Stimulated activated CD4-positive, alpha-beta T cell treated with anti-CD3 and anti-CD28 coated beads, TNF-alpha, amount 100 ng/mL, for 4 hours (primary cell): Measurements from ENCODE around the gene AOX1.
"Not testable (repeated sequence)": the region's sequence is repeated elsewhere in the genome, so short reads cannot be mapped to it uniquely, and the experiment has no call there.

Experiments used
- DNase-seq, 3 experiments: peaks; one replicate each; pipeline ENCODE4 v3.0.0-alpha.2; 2020; ENCODE audit warnings: low read depth in 3 of 3

Gene AOX1

GRCh38 chr2:200627110-200627770, 41.4 kb downstream of the AOX1 start:
- DNase-seq: no peak

- DNase-seq: not testable (repeated sequence)
These were observed 42.6 kb downstream of the AOX1 start for GRCh38 chr2:200628461-200628860.

GRCh38 chr2:200631287-200631686, 45.5 kb downstream of the AOX1 start:
- DNase-seq: no peak

- no peak for DNase-seq
These were observed 48.6 kb downstream of the AOX1 start for GRCh38 chr2:200634231-200634964.

- DNase-seq: no peak
These were observed 49.4 kb downstream of the AOX1 start for GRCh38 chr2:200635251-200635650.

- no peak for DNase-seq
These were observed 52.1 kb downstream of the AOX1 start for GRCh38 chr2:200637901-200638300.

- no peak for DNase-seq
These were observed 54.4 kb downstream of the AOX1 start for GRCh38 chr2:200640176-200640575.

- DNase-seq: no peak
These were observed 55.1 kb downstream of the AOX1 start for GRCh38 chr2:200640901-200641300.

GRCh38 chr2:200648518-200649281, 62.9 kb downstream of the AOX1 start:
- not testable (repeated sequence) for DNase-seq

GRCh38 chr2:200649724-200650123, 63.9 kb downstream of the AOX1 start:
- no peak for DNase-seq

- no peak for DNase-seq
These were observed 64.4 kb downstream of the AOX1 start for GRCh38 chr2:200650195-200650594.

GRCh38 chr2:200652158-200652557, 66.3 kb downstream of the AOX1 start:
- DNase-seq: no peak

- DNase-seq: no peak
These were observed 67.2 kb downstream of the AOX1 start for GRCh38 chr2:200653021-200653420.

- DNase-seq: no peak
These were observed 69.0 kb downstream of the AOX1 start for GRCh38 chr2:200654823-200655222.

GRCh38 chr2:200655918-200656580, 70.2 kb downstream of the AOX1 start:
- no peak for DNase-seq

GRCh38 chr2:200658278-200658864, 72.6 kb downstream of the AOX1 start:
- no peak for DNase-seq

GRCh38 chr2:200659410-200659809, 73.6 kb downstream of the AOX1 start:
- no peak for DNase-seq

GRCh38 chr2:200661477-200661876, 75.7 kb downstream of the AOX1 start:
- DNase-seq: no peak

- DNase-seq: no peak
These were observed 76.9 kb downstream of the AOX1 start for GRCh38 chr2:200662727-200663126.

GRCh38 chr2:200664770-200665494, 79.1 kb downstream of the AOX1 start:
- no peak for DNase-seq
